Endodermal cell (in vitro differentiated cells): ENCODE measurements around the gene FDXR. TPM values are rescaled to one million over a fixed set of nuclear protein-coding genes. Genes with fewer than 3 reads are reported as not detected.

Source experiments
- DNase-seq: peaks from one replicate; pipeline ENCODE4 v3.0.0-alpha.2; 2017
- H3K27ac ChIP-seq: 2 replicates; pipeline ENCODE4 v1.5.1; 2013; ENCODE audit warnings: mild to moderate bottlenecking, low read depth, low read length, moderate library complexity
- H3K27me3 ChIP-seq: 2 replicates; pipeline ENCODE4 v1.6.1; 2013; ENCODE audit warnings: mild to moderate bottlenecking, low read length, moderate library complexity; ENCODE audit not compliant: insufficient read depth, control insufficient read depth, poor library complexity, severe bottlenecking
- H3K36me3 ChIP-seq: 2 replicates; pipeline ENCODE4 v1.7.0; 2013; ENCODE audit warnings: mild to moderate bottlenecking, low read length, moderate library complexity; ENCODE audit not compliant: control insufficient read depth, insufficient read depth
- H3K4me1 ChIP-seq: one replicate; pipeline ENCODE4 v1.7.0; 2013; ENCODE audit warnings: low read length; ENCODE audit not compliant: control insufficient read depth, insufficient read depth
- H3K4me3 ChIP-seq: 2 replicates; pipeline ENCODE4 v1.5.1; 2013; ENCODE audit warnings: mild to moderate bottlenecking, low read length, moderate library complexity
- H3K9ac ChIP-seq: 2 replicates; pipeline ENCODE4 v1.6.1; 2013; ENCODE audit warnings: mild to moderate bottlenecking, low read length, moderate library complexity; ENCODE audit not compliant: poor library complexity, severe bottlenecking; ENCODE audit errors: extremely low read depth
- H3K9me3 ChIP-seq: 2 replicates; pipeline ENCODE4 v1.6.1; 2013; ENCODE audit warnings: mild to moderate bottlenecking, low read length, moderate library complexity; ENCODE audit not compliant: control insufficient read depth
- H3K27ac Mint-ChIP-seq: 2 replicates; pipeline ENCODE4 v1.8.0; 2020; ENCODE audit warnings: mixed read lengths
- H3K27me3 Mint-ChIP-seq: 2 replicates; pipeline ENCODE4 v1.8.0; 2021; ENCODE audit warnings: mild to moderate bottlenecking, mixed read lengths; ENCODE audit not compliant: insufficient read depth
- H3K36me3 Mint-ChIP-seq: 2 replicates; pipeline ENCODE4 v1.8.0; 2020; ENCODE audit warnings: low read depth, mixed read lengths
- H3K4me1 Mint-ChIP-seq: 2 replicates; pipeline ENCODE4 v1.8.0; 2020; ENCODE audit warnings: mixed read lengths
- H3K4me3 Mint-ChIP-seq: 2 replicates; pipeline ENCODE4 v1.8.0; 2020; ENCODE audit warnings: mild to moderate bottlenecking, moderate library complexity, mixed read lengths
- H3K9me3 Mint-ChIP-seq: 2 replicates; pipeline ENCODE4 v1.8.0; 2020; ENCODE audit warnings: mild to moderate bottlenecking, mixed read lengths
- WGBS, 2 experiments: methylation state at CpG; one replicate each; pipeline versions ENCODE4 v1.1.5 to v1.1.7; 2013; ENCODE audit warnings: missing lambda C conversion rate in 2 of 2, mixed read lengths in 1 of 2; ENCODE audit not compliant: insufficient coverage in 1 of 2, insufficient read length in 1 of 2; 5-methylcytosine and 5-hydroxymethylcytosine counted together
- total RNA-seq, 2 donors: library from RNA; stranded (reverse); fragmentation: NEBNext Ultra II Directional in 1 of 2; extraction: Animal tissue kit (Norgen Biotek cat#: 25700) in 1 of 2; gene quantifications; 2 replicates in 1 of 2; 3 replicates in 1 of 2; pipeline ENCODE4 v1.2.1, GENCODE V29; 2021
- TF ChIP-seq, protein P1 (sequence below): fragments of 200-600 bp; sonication (generic); conservative IDR thresholded peaks from 2 replicates; pipeline ENCODE4 v1.5.0; 2021; ENCODE audit warnings: antibody characterized with exemption, mild to moderate bottlenecking

Gene FDXR
- total RNA-seq, 2 donors from 2014 or later = 17.3 to 19.4 TPM

DNA sequence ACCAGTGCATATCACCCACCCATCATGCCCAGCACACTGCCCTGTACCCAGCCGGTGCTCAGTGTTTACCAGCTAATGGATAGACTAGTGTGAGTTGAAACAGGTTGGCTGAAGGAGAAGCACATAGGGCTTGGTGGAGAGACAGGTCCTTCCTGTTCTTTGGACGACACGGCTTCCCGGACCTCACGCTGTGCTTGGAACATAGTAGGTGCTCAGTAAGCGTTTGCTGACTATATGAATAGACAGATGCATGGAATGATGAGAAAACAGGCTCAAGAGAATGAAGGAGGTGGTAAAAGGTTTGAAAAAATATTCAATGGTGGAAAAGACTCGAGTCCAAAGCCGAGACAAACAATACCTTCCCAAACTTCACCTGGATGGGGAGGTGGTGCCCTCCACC lies 27.4 kb upstream of the FDXR start:
- H3K27ac ChIP-seq = no peak overlapping the region
- DNase-seq = no peak
- peaks cover 39% of the 10 kb centered on the region for H3K27me3 ChIP-seq
- Mint-ChIP-seq H3K27ac (no peak overlapping the region), H3K27me3 (peaks cover 38% of the 10 kb centered on the region), H3K36me3 (no peaks in the 10 kb centered on the region), H3K4me3 (no peak overlapping the region), H3K9me3 (no peaks in the 10 kb centered on the region), H3K4me1 (no peaks in the 10 kb centered on the region)
- H3K4me1 ChIP-seq = no peaks in the 10 kb centered on the region
- WGBS, 2 experiments = 94% methylated on average over 6 to 8 of the region's 8 CpGs
- H3K4me3 ChIP-seq = no peak overlapping the region
- H3K36me3 ChIP-seq = no peaks in the 10 kb centered on the region
- no peak overlapping the region for H3K9ac ChIP-seq
- TF ChIP-seq, protein P1, sequence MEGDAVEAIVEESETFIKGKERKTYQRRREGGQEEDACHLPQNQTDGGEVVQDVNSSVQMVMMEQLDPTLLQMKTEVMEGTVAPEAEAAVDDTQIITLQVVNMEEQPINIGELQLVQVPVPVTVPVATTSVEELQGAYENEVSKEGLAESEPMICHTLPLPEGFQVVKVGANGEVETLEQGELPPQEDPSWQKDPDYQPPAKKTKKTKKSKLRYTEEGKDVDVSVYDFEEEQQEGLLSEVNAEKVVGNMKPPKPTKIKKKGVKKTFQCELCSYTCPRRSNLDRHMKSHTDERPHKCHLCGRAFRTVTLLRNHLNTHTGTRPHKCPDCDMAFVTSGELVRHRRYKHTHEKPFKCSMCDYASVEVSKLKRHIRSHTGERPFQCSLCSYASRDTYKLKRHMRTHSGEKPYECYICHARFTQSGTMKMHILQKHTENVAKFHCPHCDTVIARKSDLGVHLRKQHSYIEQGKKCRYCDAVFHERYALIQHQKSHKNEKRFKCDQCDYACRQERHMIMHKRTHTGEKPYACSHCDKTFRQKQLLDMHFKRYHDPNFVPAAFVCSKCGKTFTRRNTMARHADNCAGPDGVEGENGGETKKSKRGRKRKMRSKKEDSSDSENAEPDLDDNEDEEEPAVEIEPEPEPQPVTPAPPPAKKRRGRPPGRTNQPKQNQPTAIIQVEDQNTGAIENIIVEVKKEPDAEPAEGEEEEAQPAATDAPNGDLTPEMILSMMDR = no peak
- H3K9me3 ChIP-seq = no peaks in the 10 kb centered on the region

DNA sequence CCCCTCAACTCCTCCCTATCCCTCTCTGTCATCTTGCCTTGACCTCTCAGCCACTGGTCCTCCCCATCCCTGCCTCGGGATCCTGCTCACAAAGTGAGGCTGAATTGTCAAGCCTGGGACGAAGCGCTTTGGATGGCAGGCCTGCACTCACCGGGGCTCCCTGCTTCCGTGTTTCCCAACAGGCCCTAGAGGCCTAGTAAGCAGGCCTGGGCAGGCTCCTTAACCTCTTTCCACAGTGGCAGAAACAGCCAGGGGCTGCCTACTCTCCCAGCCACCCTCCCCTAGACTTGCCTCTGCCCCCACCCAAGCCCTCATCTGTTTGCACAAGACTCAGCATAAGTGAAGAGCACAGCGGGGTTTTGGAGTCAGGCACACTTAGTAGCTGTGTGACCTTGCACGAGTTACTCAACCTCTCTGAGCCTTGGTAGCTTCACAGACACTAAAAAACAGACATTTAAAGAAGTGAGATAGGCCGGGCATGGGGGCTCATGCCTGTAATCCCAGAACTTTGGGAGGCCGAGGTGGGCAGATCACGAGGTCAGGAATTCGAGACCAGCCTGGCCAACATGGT lies 25.7 kb upstream of the FDXR start:
- Histone ChIP-seq H3K27ac (no peak overlapping the region), H3K27me3 (peaks cover 57% of the 10 kb centered on the region), H3K4me3 (no peak overlapping the region), H3K9ac (no peak overlapping the region), H3K4me1 (no peaks in the 10 kb centered on the region), H3K9me3 (no peaks in the 10 kb centered on the region), H3K36me3 (no peaks in the 10 kb centered on the region)
- no peak for DNase-seq
- H3K4me1 Mint-ChIP-seq = peaks cover 8% of the 10 kb centered on the region
- H3K27me3 Mint-ChIP-seq = peaks cover 50% of the 10 kb centered on the region
- H3K36me3 Mint-ChIP-seq = no peaks in the 10 kb centered on the region
- H3K27ac Mint-ChIP-seq = no peak overlapping the region
- TF ChIP-seq, protein P1 = no peak
- H3K9me3 Mint-ChIP-seq = no peaks in the 10 kb centered on the region
- 89 to 90% methylated on average over 5 to 11 of the region's 11 CpGs for WGBS, 2 experiments
- H3K4me3 Mint-ChIP-seq = no peak overlapping the region

DNA sequence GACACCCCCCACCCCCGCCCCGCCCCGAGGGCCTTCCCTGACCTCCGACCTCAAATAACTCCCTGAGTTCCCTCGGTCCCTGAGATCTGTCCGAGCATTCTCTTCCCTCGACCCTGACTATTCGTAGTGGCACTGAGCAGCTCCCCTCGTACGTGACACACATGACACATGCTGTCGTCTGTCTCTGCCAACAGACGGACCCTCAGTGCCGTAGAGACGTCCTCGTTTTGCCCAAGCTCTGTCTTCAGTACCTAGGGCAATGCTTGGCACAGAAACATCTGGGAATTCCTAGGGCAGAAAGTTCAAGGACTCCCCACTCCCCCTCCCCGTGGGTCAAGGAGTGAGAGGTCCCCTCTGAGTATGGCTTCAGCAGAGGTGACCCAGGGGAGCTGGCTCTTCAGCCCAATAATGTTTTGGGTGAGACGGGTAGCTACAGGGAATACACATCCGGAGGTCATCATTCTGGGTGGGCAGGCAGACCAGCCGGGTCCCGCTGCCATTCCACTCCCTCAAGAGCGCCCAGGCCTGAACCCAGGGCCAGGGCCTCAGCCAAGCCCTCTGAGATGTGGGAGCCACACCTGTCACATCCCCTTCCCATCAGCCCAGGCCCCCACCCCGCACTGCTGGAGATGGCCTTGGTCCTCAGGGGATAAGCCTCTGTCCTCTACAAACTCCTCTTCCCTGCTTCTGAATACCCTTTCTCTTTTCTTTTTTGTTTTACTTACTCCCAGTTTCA lies 21.3 kb upstream of the FDXR start:
- Histone ChIP-seq H3K9me3 (no peaks in the 10 kb centered on the region), H3K36me3 (no peaks in the 10 kb centered on the region), H3K9ac (no peak overlapping the region), H3K27me3 (peaks cover 59% of the 10 kb centered on the region), H3K4me3 (peak overlapping the region; percentile 71), H3K27ac (no peak overlapping the region), H3K4me1 (no peaks in the 10 kb centered on the region)
- H3K9me3 Mint-ChIP-seq = no peaks in the 10 kb centered on the region
- peaks cover 8% of the 10 kb centered on the region for H3K4me1 Mint-ChIP-seq
- WGBS, 2 experiments = 50 to 54% methylated on average over 17 to 22 of the region's 22 CpGs
- TF ChIP-seq, protein P1 = no peak
- H3K36me3 Mint-ChIP-seq = no peaks in the 10 kb centered on the region
- H3K4me3 Mint-ChIP-seq = peak overlapping the region; percentile 56
- DNase-seq = peak; percentile 60
- peak overlapping the region; percentile 78 for H3K27ac Mint-ChIP-seq
- peaks cover 57% of the 10 kb centered on the region for H3K27me3 Mint-ChIP-seq
